ENCODE results near the gene CDH26. TPM values are rescaled to one million over a fixed set of nuclear protein-coding genes. Genes with fewer than 3 reads are reported as not detected.

Gene CDH26
- total RNA-seq, 1 experiment from 2014 or later: not detected

DNA sequence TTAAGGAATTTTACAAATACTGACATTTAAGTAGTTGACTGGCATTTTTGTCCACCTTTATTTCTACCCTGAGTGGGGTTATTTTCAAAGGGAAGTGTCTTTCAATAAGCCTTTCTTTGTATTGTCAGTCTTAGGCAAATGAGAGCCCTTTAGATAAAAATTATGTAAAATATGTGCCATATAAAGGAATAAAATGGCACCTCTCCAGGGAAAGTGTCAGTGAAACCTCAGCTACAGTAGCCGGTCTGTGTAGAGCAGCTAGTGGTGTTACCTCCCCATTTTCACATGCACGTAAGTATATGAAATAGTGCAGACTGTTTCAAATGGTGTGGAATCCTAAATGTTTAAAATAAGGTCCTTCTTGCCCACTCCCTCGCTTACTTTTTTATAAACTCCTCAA lies 13.0 kb upstream of the CDH26 start:
- Histone ChIP-seq H3K9me3 (ENCODE audit: low read length) (no peaks in the 10 kb centered on the region), H3K4me1 (ENCODE audit: low read length) (peaks cover 44% of the 10 kb centered on the region), H3K79me2 (ENCODE audit: low read length) (peaks cover 21% of the 10 kb centered on the region), H3K27ac (ENCODE audit: low read length) (no peak overlapping the region), H2AFZ (ENCODE audit: low read length) (no peak overlapping the region), H3K9ac (ENCODE audit: low read length) (no peak overlapping the region), H4K20me1 (ENCODE audit: insufficient read depth, low read depth, low read length) (no peaks in the 10 kb centered on the region), H3K4me3 (ENCODE audit: low read length) (no peak overlapping the region), H3K4me2 (ENCODE audit: low read depth, low read length, poor library complexity, severe bottlenecking) (peak overlapping the region; percentile 18), H3K36me3 (ENCODE audit: insufficient read depth, low read length) (peaks cover 24% of the 10 kb centered on the region; the same call in 1 of the 2 replicates), H3K9me2 (replicated peaks; ENCODE audit: insufficient read depth, low read length) (no peaks in the 10 kb centered on the region), H3K27me3 (ENCODE audit: low read length) (no peaks in the 10 kb centered on the region)
- no peak for DNase-seq

DNA sequence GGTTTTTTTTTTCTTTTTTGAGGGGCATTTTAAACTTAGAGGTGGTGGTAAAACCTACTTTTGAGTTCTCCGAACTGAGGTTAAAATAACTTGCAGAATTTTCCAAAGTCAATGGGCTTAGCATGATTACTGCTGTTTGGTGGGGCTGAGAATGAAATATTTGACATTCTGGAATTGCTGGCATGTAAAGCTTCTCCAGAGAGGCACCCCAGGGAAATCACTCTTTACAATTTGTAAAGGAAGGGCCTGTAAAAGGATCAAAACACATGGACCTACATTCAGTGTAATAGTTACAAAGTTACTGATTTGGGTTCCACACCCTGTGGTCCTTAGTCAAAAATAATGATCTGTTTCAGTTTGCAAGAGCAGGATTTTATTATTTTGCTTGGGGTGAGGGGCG lies 12.5 kb upstream of the CDH26 start:
- Histone ChIP-seq H3K4me3 (ENCODE audit: low read length) (no peak overlapping the region), H2AFZ (ENCODE audit: low read length) (no peak overlapping the region), H3K4me2 (ENCODE audit: low read depth, low read length, poor library complexity, severe bottlenecking) (no peak overlapping the region), H3K9ac (ENCODE audit: low read length) (no peak overlapping the region), H4K20me1 (ENCODE audit: insufficient read depth, low read depth, low read length) (no peaks in the 10 kb centered on the region), H3K27ac (ENCODE audit: low read length) (no peak overlapping the region), H3K4me1 (ENCODE audit: low read length) (peaks cover 44% of the 10 kb centered on the region), H3K79me2 (ENCODE audit: low read length) (peaks cover 21% of the 10 kb centered on the region), H3K36me3 (ENCODE audit: insufficient read depth, low read length) (peaks cover 24% of the 10 kb centered on the region; the same call in 1 of the 2 replicates), H3K9me2 (replicated peaks; ENCODE audit: insufficient read depth, low read length) (no peaks in the 10 kb centered on the region), H3K27me3 (ENCODE audit: low read length) (no peaks in the 10 kb centered on the region), H3K9me3 (ENCODE audit: low read length) (no peaks in the 10 kb centered on the region)
- DNase-seq: no peak

DNA sequence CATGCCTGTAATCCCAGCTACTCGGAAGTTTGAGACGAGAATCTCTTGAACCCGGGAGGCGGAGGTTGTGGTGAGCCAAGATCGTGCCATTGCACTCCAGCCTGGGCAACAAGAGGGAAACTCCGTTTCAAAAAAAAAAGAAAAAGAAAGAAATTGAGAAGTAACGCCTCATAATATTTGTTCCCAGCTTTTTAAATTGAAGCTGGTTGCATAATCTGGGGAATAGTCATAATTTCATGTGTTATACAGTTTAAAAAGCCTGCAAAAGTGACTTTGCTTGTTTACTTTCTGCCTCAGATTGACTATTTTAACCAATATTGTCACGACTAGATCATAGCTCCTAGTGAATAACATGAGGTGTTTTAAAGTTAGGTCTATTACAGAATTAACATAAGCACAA lies 10.8 kb upstream of the CDH26 start:
- H3K4me3 ChIP-seq (ENCODE audit: low read length): no peak overlapping the region
- H3K4me2 ChIP-seq (ENCODE audit: low read depth, low read length, poor library complexity, severe bottlenecking): no peak overlapping the region
- H3K9me2 ChIP-seq (replicated peaks; ENCODE audit: insufficient read depth, low read length): no peaks in the 10 kb centered on the region
- H3K27ac ChIP-seq (ENCODE audit: low read length): no peak overlapping the region
- H3K9ac ChIP-seq (ENCODE audit: low read length): no peak overlapping the region
- no peaks in the 10 kb centered on the region for H3K27me3 ChIP-seq (ENCODE audit: low read length)
- H3K4me1 ChIP-seq (ENCODE audit: low read length): peaks cover 33% of the 10 kb centered on the region
- no peak overlapping the region for H2AFZ ChIP-seq (ENCODE audit: low read length)
- H4K20me1 ChIP-seq (ENCODE audit: insufficient read depth, low read depth, low read length): no peaks in the 10 kb centered on the region
- no peaks in the 10 kb centered on the region for H3K9me3 ChIP-seq (ENCODE audit: low read length)
- H3K79me2 ChIP-seq (ENCODE audit: low read length): peaks cover 6% of the 10 kb centered on the region
- H3K36me3 ChIP-seq (ENCODE audit: insufficient read depth, low read length): peaks cover 20% of the 10 kb centered on the region; the same call in 1 of the 2 replicates
- DNase-seq: no peak

DNA sequence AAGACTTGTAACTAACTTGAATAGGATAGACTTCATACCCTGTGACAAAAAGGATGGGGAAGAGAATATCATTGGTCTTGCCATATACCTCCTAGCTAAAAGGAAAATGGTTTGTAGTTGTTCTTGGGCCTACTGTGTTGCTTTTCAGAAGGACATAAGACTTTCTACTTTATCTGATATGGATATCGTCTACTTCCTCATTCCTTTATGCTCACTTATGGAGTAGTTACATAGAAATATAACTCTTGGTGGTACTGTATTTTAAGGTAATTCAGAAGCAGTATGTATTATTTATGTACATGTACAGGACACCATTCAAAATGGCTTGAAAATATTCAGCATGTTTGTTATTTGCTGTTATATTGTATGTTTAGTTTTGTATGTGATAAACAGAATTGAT lies 10.0 kb upstream of the CDH26 start:
- H3K36me3 ChIP-seq (ENCODE audit: insufficient read depth, low read length): peaks cover 11% of the 10 kb centered on the region; the same call in 1 of the 2 replicates
- H3K79me2 ChIP-seq (ENCODE audit: low read length): 0 out of 2 replicates have a peak, but pooled peaks cover 5% of the 10 kb centered on the region
- H3K4me1 ChIP-seq (ENCODE audit: low read length): peaks cover 32% of the 10 kb centered on the region
- peak overlapping the region; percentile 35; the same call in 1 of the 2 replicates for H3K27ac ChIP-seq (ENCODE audit: low read length)
- no peaks in the 10 kb centered on the region for H3K27me3 ChIP-seq (ENCODE audit: low read length)
- no peak for DNase-seq
- H3K4me3 ChIP-seq (ENCODE audit: low read length): no peak overlapping the region
- no peaks in the 10 kb centered on the region for H3K9me3 ChIP-seq (ENCODE audit: low read length)
- H4K20me1 ChIP-seq (ENCODE audit: insufficient read depth, low read depth, low read length): no peaks in the 10 kb centered on the region
- no peak overlapping the region for H3K4me2 ChIP-seq (ENCODE audit: low read depth, low read length, poor library complexity, severe bottlenecking)
- H2AFZ ChIP-seq (ENCODE audit: low read length): no peak overlapping the region
- no peak overlapping the region for H3K9ac ChIP-seq (ENCODE audit: low read length)
- H3K9me2 ChIP-seq (replicated peaks; ENCODE audit: insufficient read depth, low read length): no peaks in the 10 kb centered on the region

DNA sequence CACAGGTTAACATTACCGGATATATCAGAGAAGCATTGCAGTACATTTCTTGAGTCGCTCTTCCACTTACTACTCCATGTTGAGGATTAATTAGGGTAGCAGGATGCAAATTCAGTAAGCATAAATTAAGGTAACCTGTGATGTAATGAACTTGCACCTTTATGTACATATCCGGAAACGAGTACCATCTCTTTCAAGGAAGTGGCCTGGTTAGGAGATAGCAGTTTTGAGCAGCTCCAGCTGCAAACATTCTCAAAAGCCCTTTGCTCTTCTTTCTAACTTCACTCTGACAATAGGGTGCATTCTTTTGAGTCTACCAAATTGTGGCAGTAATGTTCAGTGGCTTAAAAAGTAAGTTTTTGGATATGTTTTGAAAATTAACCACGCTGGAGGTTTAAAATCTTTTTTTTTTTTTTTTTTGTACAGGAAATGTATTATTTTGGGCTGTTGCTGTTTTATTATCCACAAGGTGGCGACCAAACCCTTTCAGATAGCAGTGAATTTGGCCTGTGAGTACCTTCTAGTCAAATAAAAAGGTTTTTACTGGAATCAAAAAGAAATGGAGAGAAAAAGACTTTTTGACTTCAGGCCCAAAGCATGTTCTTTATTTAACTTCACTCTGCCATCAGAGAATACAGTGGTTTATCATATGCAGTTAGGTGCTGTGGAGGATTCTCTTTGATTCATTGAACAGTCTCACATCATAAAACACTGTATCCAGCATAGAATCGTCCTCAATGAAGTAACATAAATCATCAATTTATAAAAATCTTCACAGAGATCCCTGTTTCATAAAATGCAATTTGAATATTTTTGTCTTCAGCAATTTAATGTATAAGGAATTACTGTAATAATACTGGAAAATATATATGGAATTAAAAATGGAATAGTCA lies 9.1 kb upstream of the CDH26 start:
- H3K36me3 ChIP-seq (ENCODE audit: insufficient read depth, low read length): peaks cover 3% of the 10 kb centered on the region; the same call in 1 of the 2 replicates
- peak overlapping the region; percentile 55 for H2AFZ ChIP-seq (ENCODE audit: low read length)
- H3K79me2 ChIP-seq (ENCODE audit: low read length): 0 out of 2 replicates have a peak, but pooled peaks cover 2% of the 10 kb centered on the region
- peak overlapping the region; percentile 22; the same call in 1 of the 2 replicates for H3K9ac ChIP-seq (ENCODE audit: low read length)
- no peaks in the 10 kb centered on the region for H4K20me1 ChIP-seq (ENCODE audit: insufficient read depth, low read depth, low read length)
- peak; percentile 81 for DNase-seq
- no peaks in the 10 kb centered on the region for H3K9me3 ChIP-seq (ENCODE audit: low read length)
- H3K27ac ChIP-seq (ENCODE audit: low read length): peak overlapping the region; percentile 35; the same call in 1 of the 2 replicates
- peaks cover 31% of the 10 kb centered on the region for H3K4me1 ChIP-seq (ENCODE audit: low read length)
- no peaks in the 10 kb centered on the region for H3K9me2 ChIP-seq (replicated peaks; ENCODE audit: insufficient read depth, low read length)
- H3K4me2 ChIP-seq (ENCODE audit: low read depth, low read length, poor library complexity, severe bottlenecking): peak overlapping the region; percentile 51
- H3K27me3 ChIP-seq (ENCODE audit: low read length): no peaks in the 10 kb centered on the region
- no peak overlapping the region for H3K4me3 ChIP-seq (ENCODE audit: low read length)

DNA sequence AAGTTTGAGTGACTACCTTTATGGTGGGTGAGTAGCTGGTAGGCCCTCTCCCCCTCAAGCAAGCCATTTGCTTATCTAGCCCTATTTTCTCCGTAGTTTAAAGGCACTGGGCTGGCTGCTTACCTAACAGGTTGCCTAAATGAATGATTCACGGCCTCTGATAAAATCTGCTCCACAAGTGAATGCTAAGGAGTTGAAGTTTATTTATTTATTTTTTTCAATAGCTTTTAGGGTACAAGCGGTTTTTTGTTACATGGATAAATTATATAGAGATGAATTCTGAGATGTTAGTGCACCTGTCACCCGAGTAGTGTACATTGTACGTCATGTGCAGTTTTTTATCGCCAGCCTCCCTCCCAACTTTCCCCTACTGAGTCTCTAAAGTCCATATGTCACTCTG lies 8.3 kb upstream of the CDH26 start:
- H3K9ac ChIP-seq (ENCODE audit: low read length): no peak overlapping the region
- no peak for DNase-seq
- no peaks in the 10 kb centered on the region for H3K9me2 ChIP-seq (replicated peaks; ENCODE audit: insufficient read depth, low read length)
- H3K9me3 ChIP-seq (ENCODE audit: low read length): no peaks in the 10 kb centered on the region
- no peak overlapping the region for H3K4me3 ChIP-seq (ENCODE audit: low read length)
- H3K27ac ChIP-seq (ENCODE audit: low read length): no peak overlapping the region
- H3K4me2 ChIP-seq (ENCODE audit: low read depth, low read length, poor library complexity, severe bottlenecking): no peak overlapping the region
- no peaks in the 10 kb centered on the region for H3K27me3 ChIP-seq (ENCODE audit: low read length)
- peaks cover 22% of the 10 kb centered on the region for H3K4me1 ChIP-seq (ENCODE audit: low read length)
- H3K79me2 ChIP-seq (ENCODE audit: low read length): no peaks in the 10 kb centered on the region
- H3K36me3 ChIP-seq (ENCODE audit: insufficient read depth, low read length): no peaks in the 10 kb centered on the region; the same call in 1 of the 2 replicates
- H4K20me1 ChIP-seq (ENCODE audit: insufficient read depth, low read depth, low read length): no peaks in the 10 kb centered on the region
- no peak overlapping the region for H2AFZ ChIP-seq (ENCODE audit: low read length)

DNA sequence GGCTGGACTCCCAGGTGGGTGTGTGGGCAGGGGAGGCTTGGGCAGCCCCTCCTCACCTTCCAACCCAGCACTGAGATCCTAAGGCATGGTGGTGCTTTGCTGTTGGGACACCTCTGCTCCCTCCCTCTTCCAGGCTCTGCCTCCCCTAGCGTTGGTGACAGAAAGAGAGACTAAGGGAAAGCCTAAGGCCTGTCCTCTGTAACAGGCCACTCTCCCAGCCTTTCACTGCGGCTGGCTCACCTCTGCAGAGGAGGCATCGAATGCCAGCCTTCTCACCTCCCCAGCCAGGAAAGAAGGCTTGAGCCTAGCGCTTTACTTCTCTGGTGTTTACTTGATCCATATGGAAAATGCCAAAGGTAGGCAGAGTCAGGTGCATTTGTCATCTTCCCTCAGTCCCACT lies 3.5 kb upstream of the CDH26 start:
- Histone ChIP-seq H2AFZ (ENCODE audit: low read length) (no peak overlapping the region), H3K27me3 (ENCODE audit: low read length) (no peaks in the 10 kb centered on the region), H3K79me2 (ENCODE audit: low read length) (no peaks in the 10 kb centered on the region), H3K9ac (ENCODE audit: low read length) (no peak overlapping the region), H3K4me2 (ENCODE audit: low read depth, low read length, poor library complexity, severe bottlenecking) (no peak overlapping the region), H3K36me3 (ENCODE audit: insufficient read depth, low read length) (no peaks in the 10 kb centered on the region; the same call in 1 of the 2 replicates), H3K27ac (ENCODE audit: low read length) (no peak overlapping the region), H3K4me3 (ENCODE audit: low read length) (no peak overlapping the region), H3K9me3 (ENCODE audit: low read length) (no peaks in the 10 kb centered on the region), H3K9me2 (replicated peaks; ENCODE audit: insufficient read depth, low read length) (no peaks in the 10 kb centered on the region), H3K4me1 (ENCODE audit: low read length) (no peaks in the 10 kb centered on the region), H4K20me1 (ENCODE audit: insufficient read depth, low read depth, low read length) (no peaks in the 10 kb centered on the region)
- no peak for DNase-seq

DNA sequence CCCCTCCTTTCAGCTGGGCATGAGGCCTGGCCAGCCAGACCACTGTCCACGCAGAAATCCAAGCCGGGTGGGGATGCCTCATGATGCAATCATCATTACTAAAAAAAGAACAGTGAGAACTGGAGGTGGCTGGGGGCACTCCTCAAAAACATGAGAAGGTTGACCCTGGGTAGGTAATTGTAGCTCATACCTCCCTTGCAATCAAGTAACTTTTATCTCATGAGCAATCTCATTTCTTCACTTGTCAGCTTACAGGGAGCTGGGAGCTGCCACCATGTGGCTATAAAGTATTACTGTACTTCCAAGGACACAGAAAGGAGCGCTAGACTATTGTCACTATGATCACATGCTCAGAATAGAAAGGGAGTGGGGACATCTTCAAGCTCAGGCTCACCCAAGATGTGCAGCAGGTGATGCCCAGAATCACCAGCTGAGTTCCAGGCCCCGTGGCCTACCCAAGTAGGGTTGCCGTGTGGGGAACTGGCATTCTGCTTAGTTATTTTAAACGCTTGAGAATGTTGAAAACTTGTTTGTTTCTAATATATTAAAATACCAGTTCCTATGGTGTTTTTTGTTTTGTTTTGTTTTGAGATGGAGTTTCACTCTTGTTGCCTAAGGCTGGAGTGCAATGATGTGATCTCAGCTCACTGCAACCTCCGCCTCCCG lies 3.0 kb upstream of the CDH26 start:
- Histone ChIP-seq H3K36me3 (ENCODE audit: insufficient read depth, low read length) (no peaks in the 10 kb centered on the region), H3K4me1 (ENCODE audit: low read length) (no peaks in the 10 kb centered on the region), H4K20me1 (ENCODE audit: insufficient read depth, low read depth, low read length) (no peaks in the 10 kb centered on the region), H3K9me2 (replicated peaks; ENCODE audit: insufficient read depth, low read length) (no peaks in the 10 kb centered on the region), H3K27me3 (ENCODE audit: low read length) (no peaks in the 10 kb centered on the region), H3K27ac (ENCODE audit: low read length) (no peak overlapping the region), H3K9ac (ENCODE audit: low read length) (no peak overlapping the region), H3K4me2 (ENCODE audit: low read depth, low read length, poor library complexity, severe bottlenecking) (no peak overlapping the region), H3K4me3 (ENCODE audit: low read length) (no peak overlapping the region), H3K9me3 (ENCODE audit: low read length) (no peaks in the 10 kb centered on the region), H2AFZ (ENCODE audit: low read length) (no peak overlapping the region), H3K79me2 (ENCODE audit: low read length) (no peaks in the 10 kb centered on the region)
- DNase-seq: no peak

Measured in Karpas-422 (cell line).